Activated T-cell treated with anti-CD3 and anti-CD28 coated beads, Interleukin-2, amount 50 U/mL, for 4 hours (primary cell): ENCODE data around the gene ATPAF2. TPM values are rescaled to one million over a fixed set of nuclear protein-coding genes. Genes with fewer than 3 reads are reported as not detected.
A peak's percentile ranks its signal among the peaks of the same experiment; 100 is the strongest.

Experiments
- ATAC-seq, 2 donors: fragments of 200-7000 bp; cut with Tn5 transposase; one replicate each; pipeline ENCODE4 v1.10.0; 2021
- DNase-seq: peaks from one replicate; pipeline ENCODE4 v3.0.0-alpha.2; 2020
- H3K27me3 Mint-ChIP-seq: one replicate; pipeline ENCODE4 v1.8.0; 2021; ENCODE audit warnings: low read depth, mixed read lengths
- H3K36me3 Mint-ChIP-seq: one replicate; pipeline ENCODE4 v1.8.0; 2022; ENCODE audit warnings: mixed read lengths; ENCODE audit not compliant: insufficient read depth
- H3K4me1 Mint-ChIP-seq: one replicate; pipeline ENCODE4 v1.8.0; 2021; ENCODE audit warnings: low read depth, mixed read lengths
- H3K4me3 Mint-ChIP-seq: one replicate; pipeline ENCODE4 v1.8.0; 2021; ENCODE audit warnings: mild to moderate bottlenecking, moderate library complexity, mixed read lengths
- H3K9me3 Mint-ChIP-seq: one replicate; pipeline ENCODE4 v1.8.0; 2021; ENCODE audit warnings: mixed read lengths
- total RNA-seq, 3 donors: library from RNA; stranded (reverse); gene quantifications; one replicate each; pipeline ENCODE4 v1.2.1, GENCODE V29; 2021

Gene ATPAF2
- 10 to 100 TPM; 27.3 to 33.7 (median 33.4) TPM for total RNA-seq

DNA sequence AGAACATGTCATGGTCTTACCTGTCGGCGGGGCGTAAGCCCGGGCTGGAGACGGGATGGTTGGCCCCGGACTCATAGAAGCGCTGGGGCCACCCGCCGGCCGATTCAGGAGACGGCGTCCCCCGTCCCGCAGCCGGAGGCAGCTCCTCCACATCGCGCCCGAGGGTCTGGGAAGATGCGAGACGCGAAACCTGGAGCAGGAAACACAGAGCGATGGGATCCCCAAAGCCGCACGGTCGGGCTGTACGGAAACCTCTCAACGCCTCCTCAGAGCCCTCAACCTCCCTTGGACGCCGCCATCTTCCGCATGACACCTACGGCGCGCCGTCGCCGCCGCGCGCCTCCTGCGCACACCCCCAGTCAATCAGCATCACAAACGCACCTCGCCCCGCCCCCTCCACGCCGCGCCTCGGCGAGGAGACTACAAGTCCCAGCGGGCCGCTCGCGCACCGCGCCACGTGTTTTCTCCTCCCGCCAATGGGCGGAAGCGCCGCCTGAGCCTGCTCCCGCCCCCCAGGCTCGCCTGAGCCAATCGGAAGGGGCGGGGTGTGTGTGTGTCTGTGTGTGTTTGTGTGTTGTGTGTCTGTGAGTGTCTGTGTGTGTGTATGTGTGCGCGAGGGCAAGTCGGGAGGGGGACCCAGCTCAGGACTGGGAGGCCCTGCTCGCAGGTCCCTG, at the start of gene ATPAF2, which contains the start of gene GID4:
ATPAF2 (minus strand) TSS at position 308 of the 674 bp plus-strand sequence; CDS start at position 153, 155 bp downstream.
GID4 (plus strand) TSS at position 548 of the 674 bp plus-strand sequence; CDS start at position 605, 57 bp downstream.
- Mint-ChIP-seq H3K27me3 (no peaks in the 10 kb centered on the region), H3K9me3 (no peaks in the 10 kb centered on the region), H3K4me1 (peaks cover 43% of the 10 kb centered on the region), H3K36me3 (no peaks in the 10 kb centered on the region), H3K4me3 (peak within 1 kb of the TSS; percentile 92)
- ATAC-seq (peak; percentile 88), DNase-seq (peak; percentile 99)

DNA sequence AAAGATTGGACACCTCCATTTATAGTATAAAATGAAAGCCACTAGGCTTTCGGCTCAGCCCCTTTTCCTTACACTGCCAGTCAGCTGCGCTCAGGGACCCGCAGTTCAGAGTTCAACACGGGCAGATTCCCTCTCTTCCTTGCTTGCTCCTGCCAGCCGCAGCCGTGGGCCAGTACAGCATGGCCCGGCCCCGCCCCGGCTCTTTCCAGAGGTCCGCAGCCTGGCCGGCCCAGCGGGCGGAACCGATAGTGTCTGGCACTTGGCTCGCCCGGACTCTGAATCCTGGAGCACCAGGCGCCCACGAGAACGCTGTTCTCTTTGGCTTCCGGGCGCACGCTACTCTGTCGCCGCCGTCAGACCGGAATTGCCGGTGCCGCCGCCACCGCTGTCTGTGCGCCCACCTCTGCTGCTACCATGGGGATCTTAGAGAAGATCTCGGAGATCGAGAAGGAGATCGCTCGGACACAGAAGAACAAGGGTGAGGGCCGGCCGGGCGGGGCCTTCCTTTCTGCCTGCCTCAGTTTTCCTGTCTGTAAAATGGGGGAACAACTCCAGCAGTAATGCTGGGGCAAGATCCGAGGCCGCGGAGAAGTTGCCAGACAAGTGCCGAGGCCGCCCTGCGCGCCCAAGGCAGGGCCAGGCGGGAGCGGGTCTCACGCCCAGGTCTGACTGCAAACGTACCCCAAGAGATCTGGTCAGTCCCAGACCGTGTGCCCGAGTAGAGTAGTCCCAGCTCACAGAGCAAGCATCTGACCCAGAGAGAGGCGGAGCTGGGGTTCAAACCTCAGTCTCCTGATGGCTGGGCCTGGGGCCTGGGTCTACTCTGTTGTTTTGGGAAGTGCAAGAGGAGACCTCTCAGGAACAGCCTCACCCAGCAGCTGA, 48.9 kb upstream of the ATPAF2 start, which contains the start of gene DRG2:
DRG2 (plus strand) TSS at position 339 of the 882 bp plus-strand sequence; CDS start at position 415, 76 bp downstream.
- DNase-seq (peak; percentile 86), ATAC-seq (peak; percentile 96)
- no peaks in the 10 kb centered on the region for H3K27me3 Mint-ChIP-seq
- H3K9me3 Mint-ChIP-seq = no peaks in the 10 kb centered on the region
- H3K36me3 Mint-ChIP-seq = peaks cover 13% of the 10 kb centered on the region
- H3K4me3 Mint-ChIP-seq = peak within 1 kb of the TSS; percentile 99
- peaks cover 26% of the 10 kb centered on the region for H3K4me1 Mint-ChIP-seq

- H3K4me3 Mint-ChIP-seq = no peak overlapping the region
- no peaks in the 10 kb centered on the region for H3K9me3 Mint-ChIP-seq
- peaks cover 4% of the 10 kb centered on the region for H3K27me3 Mint-ChIP-seq
- ATAC-seq = no peak
- H3K36me3 Mint-ChIP-seq = no peaks in the 10 kb centered on the region
- H3K4me1 Mint-ChIP-seq = peaks cover 16% of the 10 kb centered on the region
- DNase-seq = no peak
Measured at GRCh38 chr17:18084256-18084655, 45.3 kb upstream of the ATPAF2 start.

DNA sequence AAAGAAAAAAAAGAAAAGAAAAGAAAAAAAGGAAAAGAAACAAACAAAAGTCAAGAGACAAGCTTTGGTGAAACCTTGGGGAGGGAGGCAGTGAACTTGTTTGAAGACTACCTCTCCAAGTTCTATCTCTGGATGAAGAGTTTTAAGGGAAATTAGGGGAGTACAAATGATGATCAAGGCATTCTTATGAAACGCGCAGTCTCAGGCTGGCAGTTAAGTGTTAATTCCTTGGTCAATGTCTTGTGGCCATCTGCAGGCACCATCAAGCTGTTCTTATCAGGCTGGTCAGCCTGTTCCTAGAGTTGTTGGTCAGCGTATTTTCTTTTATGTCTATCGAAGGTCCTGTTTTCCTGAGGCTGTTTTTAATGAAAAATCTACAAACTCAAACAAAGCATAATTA, 40.6 kb upstream of the ATPAF2 start:
- Mint-ChIP-seq H3K27me3 (peaks cover 15% of the 10 kb centered on the region), H3K4me1 (no peaks in the 10 kb centered on the region), H3K36me3 (no peaks in the 10 kb centered on the region), H3K9me3 (no peaks in the 10 kb centered on the region), H3K4me3 (no peak overlapping the region)
- ATAC-seq (no peak), DNase-seq (no peak)

- no peak for DNase-seq
- Mint-ChIP-seq H3K4me1 (no peaks in the 10 kb centered on the region), H3K9me3 (no peaks in the 10 kb centered on the region), H3K4me3 (no peak overlapping the region), H3K36me3 (no peaks in the 10 kb centered on the region), H3K27me3 (peaks cover 16% of the 10 kb centered on the region)
- ATAC-seq = no peak
Measured at GRCh38 chr17:18076936-18077335, 38.0 kb upstream of the ATPAF2 start.

DNA sequence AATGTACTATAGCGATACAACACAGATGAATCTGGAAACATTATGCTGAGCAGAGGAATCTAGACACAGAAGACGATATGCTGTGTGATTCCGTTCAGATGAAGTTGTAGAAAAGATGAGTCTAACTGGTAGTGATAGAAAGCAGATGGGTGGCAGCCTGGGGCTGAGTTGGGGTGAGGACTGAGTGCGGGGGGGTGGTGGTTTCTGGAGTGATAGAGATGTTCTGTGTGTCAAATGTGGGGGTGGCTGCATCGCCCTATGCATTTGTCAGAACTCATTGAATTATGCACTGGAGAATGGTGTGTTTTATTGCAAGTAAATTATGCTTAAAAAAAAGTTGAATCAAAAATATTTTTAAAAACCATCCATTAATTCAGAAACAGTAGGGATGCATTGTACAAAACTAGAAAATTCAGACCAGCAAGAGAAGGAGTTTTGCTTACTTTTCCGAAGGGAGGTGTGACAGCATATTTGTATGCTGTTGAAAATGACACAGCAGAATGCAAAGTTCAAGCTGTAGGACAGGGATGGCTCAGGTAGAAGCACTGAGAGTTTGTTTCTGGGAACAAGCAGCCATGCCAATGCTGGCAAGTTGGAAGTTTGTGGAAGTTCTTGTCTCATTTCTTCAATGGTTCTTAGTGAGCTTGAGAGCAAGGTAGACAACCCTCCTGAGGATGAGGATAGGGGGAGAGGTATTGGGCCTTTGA, 35.8 kb upstream of the ATPAF2 start:
- H3K27me3 Mint-ChIP-seq = peaks cover 16% of the 10 kb centered on the region
- H3K4me3 Mint-ChIP-seq = no peak overlapping the region
- DNase-seq = no peak
- H3K9me3 Mint-ChIP-seq = no peaks in the 10 kb centered on the region
- H3K4me1 Mint-ChIP-seq = peaks cover 6% of the 10 kb centered on the region
- no peaks in the 10 kb centered on the region for H3K36me3 Mint-ChIP-seq
- no peak for ATAC-seq

DNA sequence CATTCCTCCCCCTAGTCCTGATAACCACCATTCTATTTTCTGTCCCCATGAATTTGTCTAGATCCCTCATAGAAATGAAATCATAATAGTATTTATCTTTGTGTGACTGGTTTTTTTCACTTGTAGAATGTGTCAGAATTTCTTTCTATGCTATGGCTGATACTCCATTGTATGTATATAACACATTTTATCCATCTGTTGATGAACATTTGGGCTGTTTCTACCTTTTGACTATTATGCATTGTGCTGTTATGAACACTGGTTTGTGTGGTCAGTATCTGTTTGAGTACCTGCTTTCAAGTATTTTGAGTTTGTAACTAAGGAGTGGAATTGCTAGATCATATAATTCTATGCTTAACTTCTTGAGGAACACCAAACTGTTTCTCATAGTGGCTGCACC, 32.8 kb upstream of the ATPAF2 start:
- peaks cover 6% of the 10 kb centered on the region for H3K4me1 Mint-ChIP-seq
- H3K36me3 Mint-ChIP-seq = no peaks in the 10 kb centered on the region
- no peak overlapping the region for H3K4me3 Mint-ChIP-seq
- no peaks in the 10 kb centered on the region for H3K9me3 Mint-ChIP-seq
- DNase-seq (no peak), ATAC-seq (peak in 1 of 2 donors; percentile 58)
- H3K27me3 Mint-ChIP-seq = peaks cover 7% of the 10 kb centered on the region

DNA sequence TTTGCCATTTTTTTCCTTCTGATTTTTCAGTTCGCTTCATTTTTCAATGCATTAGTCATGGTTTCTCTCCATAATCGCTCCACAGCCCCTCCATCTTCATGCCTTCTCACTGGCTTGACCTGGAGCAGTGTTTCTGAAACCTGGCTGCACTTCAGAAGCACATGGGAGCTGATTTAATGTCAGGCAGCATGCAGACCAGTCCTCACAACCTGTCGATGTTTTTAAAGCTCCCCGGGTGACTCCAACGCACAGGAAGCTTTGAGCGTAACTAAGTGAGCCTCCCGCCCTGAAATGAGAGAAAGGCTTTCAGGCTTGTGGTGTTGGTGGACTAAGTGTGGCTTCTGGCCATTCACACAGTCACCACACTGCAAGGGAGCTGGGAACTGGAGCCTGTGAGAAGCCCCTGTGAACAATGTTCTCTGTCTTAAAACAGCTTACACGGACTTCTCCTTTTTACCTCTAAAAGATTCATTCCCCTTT, 31.9 kb upstream of the ATPAF2 start:
- H3K36me3 Mint-ChIP-seq = peaks cover 3% of the 10 kb centered on the region
- peaks cover 6% of the 10 kb centered on the region for H3K4me1 Mint-ChIP-seq
- no peak for ATAC-seq
- H3K4me3 Mint-ChIP-seq = no peak overlapping the region
- no peak for DNase-seq
- H3K27me3 Mint-ChIP-seq = peaks cover 5% of the 10 kb centered on the region
- no peaks in the 10 kb centered on the region for H3K9me3 Mint-ChIP-seq

DNA sequence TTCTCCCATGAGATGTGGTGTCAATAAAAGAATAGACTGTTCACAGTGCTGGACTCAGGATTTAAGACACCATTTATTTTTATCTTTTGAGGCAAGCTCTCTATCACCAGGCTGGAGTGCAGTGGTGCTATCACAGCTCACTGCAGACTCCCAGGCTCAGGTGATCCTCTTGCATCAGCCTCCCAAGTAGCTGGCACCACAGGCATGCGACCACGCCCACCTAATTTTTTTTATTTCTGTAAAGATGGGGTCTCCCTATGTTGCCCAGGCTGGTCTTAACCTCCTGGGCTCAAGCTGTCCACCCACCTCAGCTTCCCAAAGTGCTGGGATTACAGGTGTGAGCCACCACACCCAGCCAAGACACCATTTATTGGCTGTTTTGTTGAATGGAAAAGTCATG, 30.1 kb upstream of the ATPAF2 start:
- Mint-ChIP-seq H3K27me3 (no peaks in the 10 kb centered on the region), H3K4me3 (no peak overlapping the region), H3K4me1 (peaks cover 6% of the 10 kb centered on the region), H3K9me3 (no peaks in the 10 kb centered on the region), H3K36me3 (peaks cover 15% of the 10 kb centered on the region)
- DNase-seq (no peak), ATAC-seq (no peak)

- Mint-ChIP-seq H3K36me3 (peaks cover 18% of the 10 kb centered on the region), H3K9me3 (no peaks in the 10 kb centered on the region), H3K4me1 (peaks cover 6% of the 10 kb centered on the region), H3K4me3 (no peak overlapping the region), H3K27me3 (no peaks in the 10 kb centered on the region)
- no peak for DNase-seq
- no peak for ATAC-seq
Measured at GRCh38 chr17:18066866-18067265, 27.9 kb upstream of the ATPAF2 start.

GRCh38 chr17:18065546-18065945, 26.6 kb upstream of the ATPAF2 start:
- no peak for DNase-seq
- no peaks in the 10 kb centered on the region for H3K4me1 Mint-ChIP-seq
- no peak for ATAC-seq
- H3K36me3 Mint-ChIP-seq = peaks cover 20% of the 10 kb centered on the region
- no peak overlapping the region for H3K4me3 Mint-ChIP-seq
- H3K9me3 Mint-ChIP-seq = no peaks in the 10 kb centered on the region
- no peaks in the 10 kb centered on the region for H3K27me3 Mint-ChIP-seq

GRCh38 chr17:18064053-18064452, 25.1 kb upstream of the ATPAF2 start:
- ATAC-seq (no peak), DNase-seq (no peak)
- no peaks in the 10 kb centered on the region for H3K9me3 Mint-ChIP-seq
- no peaks in the 10 kb centered on the region for H3K4me1 Mint-ChIP-seq
- peaks cover 26% of the 10 kb centered on the region for H3K36me3 Mint-ChIP-seq
- H3K4me3 Mint-ChIP-seq = no peak overlapping the region
- H3K27me3 Mint-ChIP-seq = no peaks in the 10 kb centered on the region

- H3K36me3 Mint-ChIP-seq = peaks cover 30% of the 10 kb centered on the region
- no peak overlapping the region for H3K4me3 Mint-ChIP-seq
- no peaks in the 10 kb centered on the region for H3K9me3 Mint-ChIP-seq
- no peak for ATAC-seq
- no peaks in the 10 kb centered on the region for H3K4me1 Mint-ChIP-seq
- DNase-seq = no peak
- H3K27me3 Mint-ChIP-seq = no peaks in the 10 kb centered on the region
Measured at GRCh38 chr17:18059283-18059682, 20.3 kb upstream of the ATPAF2 start.

- Mint-ChIP-seq H3K27me3 (no peaks in the 10 kb centered on the region), H3K4me3 (no peak overlapping the region), H3K9me3 (no peaks in the 10 kb centered on the region), H3K4me1 (no peaks in the 10 kb centered on the region), H3K36me3 (peaks cover 29% of the 10 kb centered on the region)
- no peak for DNase-seq
- ATAC-seq = no peak
Measured at GRCh38 chr17:18056214-18056613, 17.2 kb upstream of the ATPAF2 start.
